ENCODE measurements around the gene TNS1.

TNS1 gene

DNA sequence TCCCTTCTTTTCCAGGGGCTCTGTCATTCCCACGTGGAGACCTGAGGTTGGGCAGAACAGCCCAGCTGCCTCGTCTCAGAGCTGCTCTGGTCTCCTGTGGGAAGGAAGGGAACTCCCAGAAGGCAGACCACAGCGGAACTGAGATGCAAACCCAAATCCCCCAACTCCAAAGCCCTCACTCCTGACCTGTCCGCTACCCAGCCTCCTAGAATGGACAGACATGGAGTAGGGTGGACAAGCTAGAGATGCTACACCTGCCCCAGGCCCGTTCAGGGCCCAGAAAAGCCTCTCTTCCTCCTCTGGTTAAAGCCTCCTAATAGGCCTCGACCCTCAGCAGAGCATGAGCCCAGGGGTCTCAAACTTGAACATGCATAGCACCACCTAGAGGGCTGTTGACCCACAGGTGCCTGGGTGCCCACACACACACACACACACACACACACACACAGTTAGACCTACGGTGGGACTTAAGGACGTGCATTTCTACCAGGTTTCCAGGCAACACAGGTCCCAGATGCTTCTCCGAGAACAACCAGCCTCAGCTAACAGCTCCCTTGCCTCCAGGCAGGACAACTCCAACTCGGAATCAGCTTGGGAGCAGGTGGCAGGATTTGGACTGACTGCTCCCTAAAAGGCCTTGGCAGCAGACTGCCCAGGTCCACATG, 93.5 kb downstream of the TNS1 start:
- no peak for DNase-seq

GRCh38 chr2:217908544-217908943, 94.3 kb downstream of the TNS1 start:
- DNase-seq = no peak

GRCh38 chr2:217907266-217907665, 95.5 kb downstream of the TNS1 start:
- DNase-seq = no peak

DNA sequence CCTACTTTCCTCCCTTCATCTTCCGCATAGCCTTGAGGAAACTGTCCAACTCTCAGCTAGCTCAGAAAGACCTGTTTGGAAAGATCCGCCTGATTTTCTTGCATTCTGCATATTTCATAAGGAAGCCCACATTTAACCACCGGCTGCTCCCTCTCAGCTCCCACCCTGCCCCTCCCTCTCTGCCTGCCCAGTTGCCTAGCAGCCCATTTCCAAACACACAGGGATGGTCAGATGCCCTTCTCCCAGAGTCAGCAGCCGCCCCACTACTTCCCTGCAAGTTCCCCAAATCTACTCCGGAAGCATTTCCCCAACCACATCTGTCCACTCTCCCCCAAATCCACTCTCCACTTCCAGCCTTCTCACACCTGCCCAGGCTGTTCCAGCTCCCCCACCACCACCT, 96.0 kb downstream of the TNS1 start:
- DNase-seq = no peak

GRCh38 chr2:217905896-217906295, 96.9 kb downstream of the TNS1 start:
- DNase-seq = no peak

- no peak for DNase-seq
These were observed 97.4 kb downstream of the TNS1 start for GRCh38 chr2:217905395-217905794.

GRCh38 chr2:217904614-217904965, 98.2 kb downstream of the TNS1 start:
- no peak for DNase-seq

GRCh38 chr2:217903859-217904613, 98.8 kb downstream of the TNS1 start:
- no peak for DNase-seq

DNA sequence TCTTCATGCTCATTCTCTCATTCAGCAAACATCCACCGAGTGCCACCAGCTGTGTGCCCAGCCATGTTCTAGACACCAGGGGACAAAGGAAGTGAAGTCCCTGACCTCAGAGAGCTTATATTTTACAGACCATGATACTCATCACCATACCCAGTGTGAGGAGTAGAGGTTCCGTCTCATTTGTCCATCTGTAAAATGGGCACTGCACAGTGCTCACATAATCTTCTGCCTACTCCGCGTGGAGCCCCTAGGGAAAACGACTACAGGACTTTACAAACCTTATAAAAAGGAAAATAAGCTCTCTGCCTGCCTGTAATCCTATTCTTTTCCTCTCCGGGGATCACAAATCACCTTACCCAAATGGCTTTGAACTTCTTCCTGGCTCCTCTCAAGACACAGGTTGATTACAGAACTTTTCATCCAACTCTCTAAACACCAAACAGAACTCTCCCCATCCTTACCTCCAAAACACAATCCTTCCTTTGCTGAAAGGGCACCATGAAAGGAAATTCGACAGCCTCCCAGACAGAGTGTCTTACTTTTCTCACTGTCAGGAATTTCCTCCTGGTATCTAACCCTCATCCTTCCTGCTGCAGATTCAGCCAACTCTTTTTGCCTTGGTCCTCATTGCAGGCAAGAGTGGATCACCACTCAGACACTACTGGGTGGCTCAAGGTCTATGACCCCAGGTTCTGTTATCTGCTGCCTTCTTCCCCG, 99.5 kb downstream of the TNS1 start:
- no peak for DNase-seq

DNA sequence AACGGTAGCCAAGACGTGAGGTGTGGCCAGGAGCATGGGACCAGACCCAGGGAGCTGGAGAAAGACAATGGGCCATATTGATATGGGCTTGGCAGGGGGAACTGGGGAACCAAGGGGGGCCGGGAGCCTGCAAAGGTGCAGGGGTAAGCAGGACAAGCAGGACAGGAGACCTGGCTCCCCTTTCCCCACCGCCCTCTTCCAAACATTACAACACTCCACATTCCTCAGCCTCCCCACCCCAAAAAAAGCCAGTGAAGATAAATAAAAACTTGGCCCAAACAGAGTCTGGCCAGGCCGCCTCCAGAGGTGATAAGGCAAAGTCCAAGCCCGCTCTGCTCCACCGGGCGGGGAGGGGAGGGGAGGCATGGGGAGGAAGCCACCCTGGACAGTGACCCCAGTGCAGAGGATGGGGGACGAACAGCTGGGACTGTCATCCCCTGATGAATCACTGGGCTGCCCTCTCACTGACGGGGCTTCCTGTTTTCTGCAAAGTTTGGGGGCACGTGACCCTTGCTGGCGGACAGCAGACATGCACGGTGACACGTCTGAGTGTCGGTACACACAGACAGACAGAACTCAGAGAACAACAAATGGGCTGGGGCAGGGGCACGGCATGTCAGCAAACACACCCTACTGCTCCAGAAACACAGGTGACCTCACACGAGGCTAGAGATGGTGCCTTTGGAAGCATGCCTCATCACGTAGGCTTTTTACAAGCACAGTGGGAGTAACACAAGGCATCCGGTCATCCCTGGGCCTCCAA, 100.2 kb downstream of the TNS1 start:
- DNase-seq = no peak

DNA sequence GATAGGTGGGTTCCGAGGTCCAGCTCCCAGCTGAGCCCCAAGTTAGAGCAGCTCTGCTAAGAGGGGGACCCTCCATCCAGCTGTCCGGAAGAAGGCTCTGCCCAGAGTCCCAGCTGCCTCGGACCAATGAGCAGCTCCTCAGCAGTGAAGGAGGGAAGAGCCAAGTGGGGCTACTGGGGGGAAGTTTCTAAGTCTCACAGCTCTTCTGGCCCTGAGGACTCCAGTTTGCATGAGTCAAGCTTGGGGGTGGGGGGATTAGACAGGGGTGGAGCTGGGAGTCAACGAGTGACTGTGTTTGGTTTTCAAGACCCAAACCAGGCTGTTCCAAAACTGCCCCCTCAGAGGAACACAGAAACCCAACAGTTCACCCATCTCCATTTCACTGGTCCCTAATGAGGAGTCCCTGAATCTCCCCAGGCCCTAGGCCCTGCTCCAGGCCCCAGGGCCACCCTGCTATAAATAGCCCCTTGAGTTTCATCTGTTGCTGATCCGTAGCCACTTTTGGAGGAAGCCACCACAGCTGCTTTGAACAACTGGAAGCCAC, 100.9 kb downstream of the TNS1 start:
- no peak for DNase-seq

- DNase-seq = no peak
These were observed 101.4 kb downstream of the TNS1 start for GRCh38 chr2:217901400-217901799.

DNA sequence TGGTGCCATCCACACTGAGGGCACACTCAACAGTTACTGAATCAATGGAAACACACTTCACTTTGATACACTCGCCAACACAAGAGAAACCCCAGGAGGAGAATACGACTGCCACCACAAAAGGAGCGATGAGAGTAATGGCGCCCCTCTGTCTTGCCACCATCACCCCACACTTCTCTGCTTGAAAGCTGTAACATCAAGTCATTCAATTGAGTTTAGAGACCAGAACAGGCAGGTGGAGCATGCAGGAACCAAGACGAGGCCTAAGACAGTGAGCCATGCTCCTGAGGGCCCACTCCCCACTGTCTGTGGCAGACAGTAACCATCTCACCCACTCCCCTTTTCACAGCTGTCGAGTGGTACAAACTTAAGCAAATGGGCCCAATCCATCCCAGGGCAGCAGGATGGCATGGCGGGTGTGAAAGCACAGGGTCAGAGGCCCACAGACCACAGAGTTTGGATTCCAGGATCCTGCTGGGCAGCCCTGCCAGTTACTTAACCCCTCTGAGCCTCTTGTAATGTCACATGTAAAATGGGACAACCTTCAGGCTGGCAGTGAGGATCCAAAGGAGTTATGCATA, 101.9 kb downstream of the TNS1 start:
- DNase-seq = no peak

DNA sequence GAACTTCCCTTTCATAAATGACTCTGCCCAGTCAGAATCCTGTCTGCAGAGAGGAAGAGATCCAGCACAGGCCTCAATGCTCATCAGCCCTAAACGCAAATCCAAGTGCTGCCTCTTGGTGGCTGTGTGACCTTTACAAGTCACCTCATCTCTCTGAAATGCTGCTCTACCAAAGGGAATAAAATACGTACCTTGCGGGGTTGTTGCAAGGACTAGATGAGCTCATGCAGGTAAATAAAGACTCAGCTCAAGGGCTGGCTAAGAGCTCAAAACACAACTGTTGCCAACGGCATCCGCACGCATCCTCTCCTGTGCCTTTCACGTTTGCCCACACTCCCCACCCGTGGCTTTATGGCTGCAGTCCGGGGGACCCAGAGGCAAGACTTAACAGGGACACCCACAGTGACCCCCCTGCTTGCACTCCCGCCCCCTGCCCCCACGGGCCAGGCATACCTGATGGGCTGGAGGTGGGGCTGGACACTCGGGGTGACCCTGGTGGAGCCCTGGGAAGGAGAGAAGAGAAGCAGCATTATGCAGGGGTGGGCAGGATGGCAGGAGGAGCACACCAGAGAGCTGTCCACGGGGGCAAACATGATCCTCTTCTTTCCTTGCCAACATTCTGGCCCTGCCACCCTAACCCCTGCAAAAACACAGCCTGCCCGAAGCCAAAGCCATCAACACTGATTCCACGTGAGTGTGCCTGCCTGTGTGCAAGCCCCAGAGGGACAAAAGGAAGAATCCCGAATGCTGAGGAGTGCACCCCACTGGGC, 102.6 kb downstream of the TNS1 start:
- no peak for DNase-seq

- DNase-seq = no peak
These were observed 103.4 kb downstream of the TNS1 start for GRCh38 chr2:217899231-217900009.

DNA sequence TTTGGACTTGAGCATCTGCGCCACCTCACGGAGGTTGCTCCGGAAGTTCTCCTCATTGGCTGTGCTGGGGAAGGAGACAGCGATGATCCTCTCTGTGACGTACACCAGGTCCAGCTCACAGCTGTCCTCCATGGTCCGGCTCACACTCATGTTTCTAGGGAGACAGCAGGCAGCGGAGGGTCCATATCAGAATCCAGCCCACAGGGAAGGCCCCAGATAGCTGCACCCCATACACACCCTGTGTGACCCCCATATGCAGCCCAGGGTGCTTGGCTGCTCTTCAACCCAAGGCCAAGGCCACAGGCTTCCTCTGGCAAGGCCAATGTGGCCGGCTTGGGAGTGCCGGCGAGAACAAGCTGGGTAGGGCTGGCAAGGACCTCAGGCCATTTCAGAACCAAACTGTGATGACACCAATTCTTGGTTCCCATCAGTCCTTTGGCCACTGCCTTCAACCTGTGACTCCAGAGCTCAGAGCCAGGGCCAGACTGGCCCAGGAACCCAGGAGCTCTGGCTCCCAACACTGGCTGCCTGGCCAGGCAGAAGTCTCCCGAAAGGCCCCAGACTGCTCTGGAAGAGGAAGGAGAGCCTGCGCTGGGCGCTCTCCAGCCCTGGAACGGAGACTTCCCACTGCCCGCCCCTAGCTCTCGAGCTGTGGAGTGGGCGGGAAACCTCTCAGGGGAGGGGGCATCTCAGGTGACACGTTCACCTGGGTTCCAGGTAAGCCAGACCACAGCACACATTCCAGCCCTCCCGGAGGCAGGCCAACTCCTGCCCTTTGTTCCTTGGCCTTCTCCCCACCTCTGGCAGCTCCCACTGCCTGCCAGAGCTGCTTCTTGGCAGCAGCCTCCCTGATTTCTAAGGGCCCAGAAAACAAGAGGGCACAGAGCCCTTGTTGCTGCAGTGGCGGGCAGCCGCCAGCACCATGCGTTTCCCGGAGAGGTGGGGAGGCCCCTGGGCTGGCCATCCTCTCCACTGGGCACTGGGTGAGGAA, 104.7 kb downstream of the TNS1 start:
- no peak for DNase-seq

DNA sequence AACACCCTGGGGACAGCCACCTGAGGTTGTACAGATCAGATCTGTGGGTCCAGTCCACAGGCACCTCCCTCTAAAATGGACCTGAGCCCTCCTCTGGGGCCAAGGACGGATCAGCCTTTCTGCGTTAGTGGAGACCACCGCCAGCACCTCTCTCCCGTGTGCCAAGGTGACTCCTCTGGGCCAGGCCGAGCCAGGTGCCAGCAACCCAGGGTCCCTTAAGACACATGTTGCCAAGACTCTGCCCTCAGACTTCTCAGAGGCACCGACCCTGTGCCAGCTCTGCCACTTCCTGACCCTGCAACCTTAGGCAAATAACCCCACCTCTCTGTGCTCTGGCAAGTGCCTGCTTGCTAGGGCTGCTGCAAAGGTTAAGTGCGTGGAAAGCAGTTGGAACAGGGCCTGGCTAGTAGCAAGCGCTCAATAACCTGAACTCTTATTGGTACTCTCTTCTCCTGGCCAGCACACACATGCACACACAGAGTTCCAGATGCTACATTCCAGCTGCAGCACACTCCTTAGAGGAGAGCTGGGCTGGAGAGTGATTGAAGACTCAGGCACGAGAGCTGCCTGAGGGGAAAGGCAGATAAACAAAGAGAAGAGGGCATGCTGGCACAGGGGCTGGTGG, 105.6 kb downstream of the TNS1 start:
- no peak for DNase-seq

- DNase-seq = no peak
These were observed 107.6 kb downstream of the TNS1 start for GRCh38 chr2:217895070-217895635.

DNA sequence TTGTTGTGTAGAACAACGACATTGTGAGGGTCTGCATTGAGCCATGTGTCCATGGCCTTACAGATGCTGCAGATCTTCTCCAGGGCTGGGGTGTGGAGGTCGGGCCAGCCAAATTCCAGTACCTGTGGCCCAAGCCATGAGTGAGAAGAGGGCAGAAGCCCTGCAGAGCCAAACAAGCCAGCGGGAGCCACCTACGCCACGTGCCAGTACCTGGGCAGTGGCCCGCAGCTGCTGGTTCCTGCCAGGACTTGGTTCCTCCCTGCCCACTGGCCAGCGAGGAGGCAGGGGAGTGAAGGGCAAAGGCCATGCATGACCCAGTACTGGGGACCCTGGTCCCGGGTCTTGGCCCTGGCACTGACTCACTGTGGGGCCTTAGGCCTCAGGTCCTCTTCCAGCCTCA, 109.4 kb downstream of the TNS1 start:
- no peak for DNase-seq

All from CD4-positive, alpha-beta T cell treated with Interleukin-10 for 1 hour (primary cell).